CD4-positive, CD25-positive, alpha-beta regulatory T cell (primary cell): Measurements from ENCODE around the gene OLFML2A. TPM values are rescaled to one million over a fixed set of nuclear protein-coding genes. Genes with fewer than 3 reads are reported as not detected.

Source experiments
- ATAC-seq, 2 donors: fragments of 150-1000 bp; cut with Tn5 transposase; one replicate each; pipeline ENCODE4 v1.10.0; 2021; ENCODE audit warnings: low read depth in 2 of 2, moderate number of reproducible peaks in 2 of 2, moderate library complexity in 1 of 2
- DNase-seq, 3 donors: peaks; one replicate each; pipeline versions ENCODE4 v3.0.0 to v3.0.0-alpha.2; 2012 to 2022; ENCODE audit warnings: mixed read lengths in 1 of 3
- H3K27ac ChIP-seq: one replicate; pipeline ENCODE4 v1.7.0; 2013; ENCODE audit warnings: mild to moderate bottlenecking, low read length; ENCODE audit not compliant: insufficient read depth, poor library complexity, severe bottlenecking
- H3K27me3 ChIP-seq: one replicate; pipeline ENCODE4 v1.7.0; 2013; ENCODE audit warnings: low read length; ENCODE audit not compliant: control insufficient read depth, insufficient read depth
- H3K36me3 ChIP-seq: one replicate; pipeline ENCODE4 v1.7.0; 2013; ENCODE audit warnings: mild to moderate bottlenecking, low read length, moderate library complexity; ENCODE audit not compliant: control insufficient read depth, insufficient read depth
- H3K4me1 ChIP-seq: 2 replicates; pipeline ENCODE4 v1.7.0; 2013; ENCODE audit warnings: mild to moderate bottlenecking, low read length; ENCODE audit not compliant: insufficient read depth, control insufficient read depth, poor library complexity, severe bottlenecking
- H3K4me3 ChIP-seq: one replicate; pipeline ENCODE4 v1.7.0; 2013; ENCODE audit warnings: low read depth, mild to moderate bottlenecking, low read length, moderate library complexity
- H3K9me3 ChIP-seq, 2 experiments: 1 replicate in 1 of 2; 2 replicates in 1 of 2; pipeline ENCODE4 v1.7.0; 2013; ENCODE audit warnings: low read length in 2 of 2, mild to moderate bottlenecking in 1 of 2, moderate library complexity in 1 of 2; ENCODE audit not compliant: control insufficient read depth in 2 of 2
- H3K27ac Mint-ChIP-seq, 3 donors: one replicate each; pipeline ENCODE4 v1.8.0; 2020 to 2022; ENCODE audit warnings: mild to moderate bottlenecking in 3 of 3, mixed read lengths in 3 of 3, moderate library complexity in 2 of 3
- H3K27me3 Mint-ChIP-seq: one replicate; pipeline ENCODE4 v1.8.0; 2022; ENCODE audit warnings: mild to moderate bottlenecking, mixed read lengths
- H3K36me3 Mint-ChIP-seq: one replicate; pipeline ENCODE4 v1.8.0; 2020; ENCODE audit warnings: mixed read lengths
- H3K4me1 Mint-ChIP-seq, 4 donors: one replicate each; pipeline ENCODE4 v1.8.0; 2020 to 2022; ENCODE audit warnings: mixed read lengths in 4 of 4, mild to moderate bottlenecking in 1 of 4
- H3K4me3 Mint-ChIP-seq, 4 donors: one replicate each; pipeline ENCODE4 v1.8.0; 2020 to 2022; ENCODE audit warnings: mild to moderate bottlenecking in 4 of 4, mixed read lengths in 4 of 4, moderate library complexity in 3 of 4
- H3K9me3 Mint-ChIP-seq, 7 donors: one replicate each; pipeline ENCODE4 v1.8.0; 2020 to 2022; ENCODE audit warnings: mixed read lengths in 7 of 7, mild to moderate bottlenecking in 3 of 7, moderate library complexity in 2 of 7
- polyA plus RNA-seq, 4 donors: library from polyadenylated mRNA; unstranded; fragments of 300-500 nt; fragmentation: Illumina TruSeq; gene quantifications; one replicate each; pipeline ENCODE4 v1.2.3, GENCODE V29; 2021
- total RNA-seq: library from RNA; stranded (reverse); gene quantifications from one replicate; pipeline ENCODE4 v1.2.3, GENCODE V29; 2022

OLFML2A gene
- total and polyA plus RNA-seq, 5 donors from 2014 or later = not detected

- Histone ChIP-seq H3K27ac (no peak overlapping the region), H3K4me3 (no peak overlapping the region), H3K4me1 (no peaks in the 10 kb centered on the region), H3K36me3 (no peaks in the 10 kb centered on the region), H3K9me3 (no peaks in the 10 kb centered on the region), H3K27me3 (no peaks in the 10 kb centered on the region)
- H3K9me3 Mint-ChIP-seq = no peaks in the 10 kb centered on the region
- H3K27ac Mint-ChIP-seq = no peak overlapping the region
- DNase-seq (no peak), ATAC-seq (no peak)
- no peak overlapping the region for H3K4me3 Mint-ChIP-seq
- H3K4me1 Mint-ChIP-seq = no peaks in the 10 kb centered on the region
- H3K36me3 Mint-ChIP-seq = no peaks in the 10 kb centered on the region
- peaks cover 20% of the 10 kb centered on the region for H3K27me3 Mint-ChIP-seq
Observed at GRCh38 chr9:124786881-124787573, 10.1 kb downstream of the OLFML2A start.

- no peaks in the 10 kb centered on the region for H3K9me3 ChIP-seq
- ATAC-seq (no peak), DNase-seq (no peak)
- no peaks in the 10 kb centered on the region for H3K27me3 ChIP-seq
- Mint-ChIP-seq H3K27ac (no peak overlapping the region), H3K36me3 (no peaks in the 10 kb centered on the region), H3K27me3 (peaks cover 24% of the 10 kb centered on the region), H3K9me3 (no peaks in the 10 kb centered on the region), H3K4me1 (no peaks in the 10 kb centered on the region), H3K4me3 (no peak overlapping the region)
- no peak overlapping the region for H3K4me3 ChIP-seq
- H3K27ac ChIP-seq = no peak overlapping the region
- no peaks in the 10 kb centered on the region for H3K4me1 ChIP-seq
- no peaks in the 10 kb centered on the region for H3K36me3 ChIP-seq
Observed at GRCh38 chr9:124788542-124789217, 11.7 kb downstream of the OLFML2A start.

- Mint-ChIP-seq H3K36me3 (no peaks in the 10 kb centered on the region), H3K27ac (no peak overlapping the region)
Observed at GRCh38 chr9:124789531-124789930, 12.6 kb downstream of the OLFML2A start.

GRCh38 chr9:124790301-124790700 lies 13.4 kb downstream of the OLFML2A start:
- H3K4me3 Mint-ChIP-seq = no peak overlapping the region
- Histone ChIP-seq H3K27ac (no peak overlapping the region), H3K27me3 (no peaks in the 10 kb centered on the region), H3K4me1 (no peaks in the 10 kb centered on the region), H3K9me3 (no peaks in the 10 kb centered on the region), H3K36me3 (no peaks in the 10 kb centered on the region), H3K4me3 (no peak overlapping the region)
- H3K36me3 Mint-ChIP-seq = no peaks in the 10 kb centered on the region
- DNase-seq (no peak), ATAC-seq (no peak)
- H3K27ac Mint-ChIP-seq = no peak overlapping the region
- H3K9me3 Mint-ChIP-seq = no peaks in the 10 kb centered on the region
- peaks cover 24% of the 10 kb centered on the region for H3K27me3 Mint-ChIP-seq
- no peaks in the 10 kb centered on the region for H3K4me1 Mint-ChIP-seq

More at GRCh38 chr9:124789531-124789930, 12.6 kb downstream of the OLFML2A start:
- H3K4me1 Mint-ChIP-seq = no peaks in the 10 kb centered on the region
- no peaks in the 10 kb centered on the region for H3K9me3 ChIP-seq
- H3K4me1 ChIP-seq = no peaks in the 10 kb centered on the region
- H3K36me3 ChIP-seq = no peaks in the 10 kb centered on the region
- DNase-seq = no peak
- H3K27me3 Mint-ChIP-seq = peaks cover 24% of the 10 kb centered on the region
- ATAC-seq = no peak
- no peaks in the 10 kb centered on the region for H3K9me3 Mint-ChIP-seq
- H3K27ac ChIP-seq = no peak overlapping the region
- no peaks in the 10 kb centered on the region for H3K27me3 ChIP-seq
- no peak overlapping the region for H3K4me3 ChIP-seq
- no peak overlapping the region for H3K4me3 Mint-ChIP-seq

- Histone ChIP-seq H3K9me3 (no peaks in the 10 kb centered on the region), H3K4me1 (no peaks in the 10 kb centered on the region), H3K27me3 (no peaks in the 10 kb centered on the region), H3K4me3 (no peak overlapping the region), H3K36me3 (no peaks in the 10 kb centered on the region), H3K27ac (no peak overlapping the region)
- H3K4me3 Mint-ChIP-seq = no peak overlapping the region
- no peaks in the 10 kb centered on the region for H3K4me1 Mint-ChIP-seq
- H3K27ac Mint-ChIP-seq = no peak overlapping the region
- H3K9me3 Mint-ChIP-seq = no peaks in the 10 kb centered on the region
- DNase-seq (peak in 1 of 3 donors; percentile 45), ATAC-seq (no peak)
- H3K36me3 Mint-ChIP-seq = no peaks in the 10 kb centered on the region
- H3K27me3 Mint-ChIP-seq = peaks cover 24% of the 10 kb centered on the region
Observed at GRCh38 chr9:124790801-124791505, 14.0 kb downstream of the OLFML2A start.

GRCh38 chr9:124792257-124793014 lies 15.5 kb downstream of the OLFML2A start:
- Mint-ChIP-seq H3K36me3 (no peaks in the 10 kb centered on the region), H3K9me3 (no peaks in the 10 kb centered on the region), H3K27ac (no peak overlapping the region), H3K27me3 (peaks cover 24% of the 10 kb centered on the region), H3K4me3 (no peak overlapping the region), H3K4me1 (no peaks in the 10 kb centered on the region)
- Histone ChIP-seq H3K4me1 (no peaks in the 10 kb centered on the region), H3K36me3 (no peaks in the 10 kb centered on the region), H3K4me3 (no peak overlapping the region), H3K27me3 (no peaks in the 10 kb centered on the region), H3K27ac (no peak overlapping the region), H3K9me3 (no peaks in the 10 kb centered on the region)
- ATAC-seq = no peak
- DNase-seq = no peak

GRCh38 chr9:124793015-124793541 lies 16.1 kb downstream of the OLFML2A start:
- ATAC-seq (no peak), DNase-seq (no peak)
- no peaks in the 10 kb centered on the region for H3K9me3 Mint-ChIP-seq
- peaks cover 24% of the 10 kb centered on the region for H3K27me3 Mint-ChIP-seq
- H3K27me3 ChIP-seq = no peaks in the 10 kb centered on the region
- no peaks in the 10 kb centered on the region for H3K9me3 ChIP-seq
- H3K36me3 Mint-ChIP-seq = no peaks in the 10 kb centered on the region
- no peak overlapping the region for H3K4me3 Mint-ChIP-seq
- H3K4me3 ChIP-seq = no peak overlapping the region
- no peaks in the 10 kb centered on the region for H3K4me1 ChIP-seq
- no peak overlapping the region for H3K27ac Mint-ChIP-seq
- H3K4me1 Mint-ChIP-seq = no peaks in the 10 kb centered on the region
- no peaks in the 10 kb centered on the region for H3K36me3 ChIP-seq
- no peak overlapping the region for H3K27ac ChIP-seq
